GM23338 (cell line): ENCODE data around the gene JCHAIN. TPM values are rescaled to one million over a fixed set of nuclear protein-coding genes. Genes with fewer than 3 reads are reported as not detected.

Source experiments
- ATAC-seq: fragments of 200-7000 bp; cut with Tn5 transposase; 3 replicates; pipeline ENCODE4 v1.9.1; 2020
- DNase-seq: peaks from one replicate; pipeline ENCODE4 v3.0.0-alpha.2; 2015; ENCODE audit warnings: low spot score
- H2AFZ ChIP-seq: fragments of 200-600 bp; sonication (generic); 2 replicates; pipeline ENCODE4 v1.8.0; 2016; ENCODE audit warnings: antibody characterized with exemption, mild to moderate bottlenecking, moderate library complexity
- H3F3A ChIP-seq: fragments of 200-600 bp; sonication (generic); replicated peaks from 2 replicates; pipeline ENCODE4 v1.8.0; 2017; ENCODE audit warnings: antibody characterized with exemption, mixed run types, low read depth
- H3K27ac ChIP-seq: fragments of 200-600 bp; sonication (generic); 2 replicates; pipeline ENCODE4 v1.6.1; 2016; ENCODE audit warnings: low read depth
- H3K27me3 ChIP-seq: fragments of 200-600 bp; sonication (generic); 2 replicates; pipeline ENCODE4 v1.8.0; 2016; ENCODE audit warnings: mild to moderate bottlenecking, mixed run types, moderate library complexity; ENCODE audit not compliant: insufficient read depth
- H3K36me3 ChIP-seq: fragments of 200-600 bp; sonication (generic); 2 replicates; pipeline ENCODE4 v1.8.0; 2016; ENCODE audit warnings: mild to moderate bottlenecking; ENCODE audit not compliant: insufficient read depth
- H3K4me1 ChIP-seq: fragments of 200-600 bp; sonication (generic); 2 replicates; pipeline ENCODE4 v1.8.0; 2016; ENCODE audit warnings: mild to moderate bottlenecking, moderate library complexity; ENCODE audit not compliant: insufficient read depth
- H3K4me2 ChIP-seq: fragments of 200-600 bp; sonication (generic); 2 replicates; pipeline ENCODE4 v1.7.1; 2017; ENCODE audit warnings: mixed run types
- H3K4me3 ChIP-seq: fragments of 200-600 bp; sonication (generic); 2 replicates; pipeline ENCODE4 v1.6.1; 2016; ENCODE audit warnings: mixed run types
- H3K79me2 ChIP-seq: fragments of 200-600 bp; sonication (generic); replicated peaks from 2 replicates; pipeline ENCODE4 v1.8.0; 2017; ENCODE audit warnings: mild to moderate bottlenecking; ENCODE audit not compliant: insufficient read depth
- H3K9me2 ChIP-seq: fragments of 200-600 bp; sonication (generic); 2 replicates; pipeline ENCODE4 v1.8.0; 2017; ENCODE audit not compliant: insufficient read depth
- H4K20me1 ChIP-seq: fragments of 200-600 bp; sonication (generic); replicated peaks from 2 replicates; pipeline ENCODE4 v1.8.0; 2017; ENCODE audit warnings: mild to moderate bottlenecking; ENCODE audit not compliant: insufficient read depth
- H3K27ac Mint-ChIP-seq: 2 replicates; pipeline ENCODE4 v1.8.0; 2020; ENCODE audit warnings: inconsistent platforms, mild to moderate bottlenecking, moderate library complexity, mixed read lengths
- H3K27me3 Mint-ChIP-seq: 3 replicates; pipeline ENCODE4 v1.8.0; 2022; ENCODE audit warnings: low read depth, mild to moderate bottlenecking, moderate library complexity, mixed read lengths, inconsistent platforms; ENCODE audit not compliant: insufficient read depth, poor library complexity
- H3K36me3 Mint-ChIP-seq: 3 replicates; pipeline ENCODE4 v1.8.0; 2021; ENCODE audit warnings: low read depth, mild to moderate bottlenecking, inconsistent platforms, moderate library complexity, mixed read lengths
- H3K4me1 Mint-ChIP-seq: 3 replicates; pipeline ENCODE4 v1.8.0; 2020; ENCODE audit warnings: mild to moderate bottlenecking, inconsistent platforms, mixed read lengths
- H3K4me3 Mint-ChIP-seq: 3 replicates; pipeline ENCODE4 v1.8.0; 2021; ENCODE audit warnings: moderate library complexity, mild to moderate bottlenecking, inconsistent platforms, mixed read lengths
- H3K9me3 Mint-ChIP-seq: 3 replicates; pipeline ENCODE4 v1.8.0; 2020; ENCODE audit warnings: moderate library complexity, mild to moderate bottlenecking, inconsistent platforms, mixed read lengths
- CREB1 ChIP-seq: fragments of 250-450 bp; sonication (Bioruptor Pico); IDR thresholded peaks from 2 replicates; pipeline ENCODE4 v1.5.0; 2020; ENCODE audit warnings: low read depth, mild to moderate bottlenecking, moderate library complexity
- EZH2 ChIP-seq: fragments of 200-600 bp; sonication (generic); IDR thresholded peaks from one replicate; pipeline ENCODE4 v1.8.0; 2017; ENCODE audit warnings: antibody characterized with exemption, mild to moderate bottlenecking, low read depth; ENCODE audit not compliant: unreplicated experiment
- JUNB ChIP-seq: IDR thresholded peaks from one replicate; pipeline ENCODE4 v1.6.1; 2016; ENCODE audit warnings: antibody characterized with exemption; ENCODE audit not compliant: unreplicated experiment
- NANOG ChIP-seq: IDR thresholded peaks from 2 replicates; pipeline ENCODE4 v1.6.1; 2016; ENCODE audit warnings: antibody characterized with exemption, borderline replicate concordance
- POLR2AphosphoS5 ChIP-seq: IDR thresholded peaks from 2 replicates; pipeline ENCODE4 v1.6.1; 2016; ENCODE audit warnings: antibody characterized with exemption, low read depth
- REST ChIP-seq: IDR thresholded peaks from one replicate; pipeline ENCODE4 v1.6.1; 2018; ENCODE audit warnings: antibody characterized with exemption; ENCODE audit not compliant: unreplicated experiment
- STAT1 ChIP-seq: IDR thresholded peaks from one replicate; pipeline ENCODE4 v1.6.1; 2016; ENCODE audit warnings: antibody characterized with exemption; ENCODE audit not compliant: unreplicated experiment
- ZNF114 ChIP-seq: fragments of 250-450 bp; sonication (Bioruptor Pico); IDR thresholded peaks from 2 replicates; pipeline ENCODE4 v1.5.0; 2020; ENCODE audit warnings: mild to moderate bottlenecking, moderate library complexity
- ZNF331 ChIP-seq: fragments of 250-450 bp; sonication (Bioruptor Pico); IDR thresholded peaks from 2 replicates; pipeline ENCODE4 v1.5.0; 2020; ENCODE audit warnings: low read depth, mild to moderate bottlenecking, moderate library complexity
- polyA plus RNA-seq: library from polyadenylated mRNA; unstranded; fragments of >200 nt; fragmentation: Nextera tagmentation; extraction: Ambion mirVana; gene quantifications from 2 replicates; pipeline ENCODE4 v1.2.1, GENCODE V29; 2016
- total RNA-seq: library from RNA; depleted of rRNA; stranded (reverse); fragments of >200 nt; shearing (Covaris generic); gene quantifications from 2 replicates; pipeline ENCODE4 v1.2.3, GENCODE V29; 2014
- TF ChIP-seq, protein P1 (sequence below): IDR thresholded peaks from 2 replicates; pipeline ENCODE4 v1.6.1; 2016; ENCODE audit warnings: antibody characterized with exemption
- TF ChIP-seq, protein P2 (sequence below): fragments of 250-450 bp; sonication (Bioruptor Pico); IDR thresholded peaks from 2 replicates; pipeline ENCODE4 v1.5.0; 2020; ENCODE audit warnings: mild to moderate bottlenecking, moderate library complexity

Gene JCHAIN
- total and polyA plus RNA-seq, 2 experiments from 2014 or later: 0.23 TPM; not detected in 1

DNA sequence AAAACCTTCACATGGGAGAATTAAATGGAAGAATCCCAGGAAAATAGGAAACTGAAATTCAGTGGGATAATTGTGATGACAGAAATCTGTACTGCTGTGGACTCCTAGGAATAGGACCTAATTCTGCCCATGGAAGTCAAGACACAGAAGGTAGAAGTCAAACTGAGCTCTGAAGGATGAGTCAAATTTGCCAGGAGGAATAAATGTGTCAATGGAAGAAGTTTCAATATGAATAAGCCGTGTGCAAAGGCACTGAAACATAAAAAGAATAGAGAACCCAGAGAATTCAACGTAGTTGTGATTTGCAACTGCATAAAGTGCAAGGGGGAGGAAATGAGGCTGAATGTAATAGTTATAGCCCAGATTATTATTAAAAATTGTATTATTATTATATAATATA, 26.1 kb downstream of the JCHAIN start (continued):
- TF ChIP-seq NANOG: no peak
- TF ChIP-seq, protein P1, sequence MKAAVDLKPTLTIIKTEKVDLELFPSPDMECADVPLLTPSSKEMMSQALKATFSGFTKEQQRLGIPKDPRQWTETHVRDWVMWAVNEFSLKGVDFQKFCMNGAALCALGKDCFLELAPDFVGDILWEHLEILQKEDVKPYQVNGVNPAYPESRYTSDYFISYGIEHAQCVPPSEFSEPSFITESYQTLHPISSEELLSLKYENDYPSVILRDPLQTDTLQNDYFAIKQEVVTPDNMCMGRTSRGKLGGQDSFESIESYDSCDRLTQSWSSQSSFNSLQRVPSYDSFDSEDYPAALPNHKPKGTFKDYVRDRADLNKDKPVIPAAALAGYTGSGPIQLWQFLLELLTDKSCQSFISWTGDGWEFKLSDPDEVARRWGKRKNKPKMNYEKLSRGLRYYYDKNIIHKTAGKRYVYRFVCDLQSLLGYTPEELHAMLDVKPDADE: no peak
- TF ChIP-seq ZNF114 (CRISPR knock-in tag): no peak
- no peak for TF ChIP-seq REST
- TF ChIP-seq ZNF331: no peak
- TF ChIP-seq JUNB: no peak
- TF ChIP-seq CREB1 (CRISPR knock-in tag): no peak
- TF ChIP-seq STAT1: no peak

DNA sequence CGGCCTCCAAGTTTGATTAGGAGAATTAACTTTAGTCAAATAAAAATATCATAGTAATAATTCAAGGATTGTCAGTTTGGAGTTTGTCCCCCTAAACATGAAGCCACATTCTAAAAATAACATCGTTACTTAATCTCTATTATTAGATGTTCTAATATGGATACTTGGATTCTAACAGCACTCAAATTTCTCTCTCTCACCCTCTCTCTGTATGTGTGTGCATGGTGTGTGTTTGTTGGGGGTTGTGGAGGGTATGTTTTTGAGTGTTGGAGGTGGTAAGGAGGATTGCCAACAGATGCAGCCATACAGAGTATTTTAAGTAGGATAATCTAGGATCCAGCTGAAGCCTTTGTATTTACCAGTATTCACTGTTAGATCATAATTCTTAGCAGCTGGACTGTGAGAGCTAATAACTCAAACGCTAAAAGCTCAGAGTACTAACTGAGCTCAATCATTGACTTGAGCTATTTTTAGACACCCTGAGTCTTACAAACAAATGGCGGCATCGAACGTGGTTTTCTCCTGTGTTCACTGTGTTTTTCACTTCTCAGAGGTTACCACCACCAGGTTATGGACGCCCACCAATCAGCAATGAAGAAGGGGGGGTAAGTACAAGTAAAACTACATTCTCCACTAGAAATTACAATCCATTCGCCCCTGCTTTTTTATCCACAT, 28.9 kb downstream of the JCHAIN start:
- H3K9me2 ChIP-seq: no peaks in the 10 kb centered on the region
- no peak overlapping the region for H3K4me3 ChIP-seq
- Mint-ChIP-seq H3K4me1 (no peaks in the 10 kb centered on the region), H3K36me3 (no peaks in the 10 kb centered on the region), H3K27me3 (no peaks in the 10 kb centered on the region), H3K9me3 (no peaks in the 10 kb centered on the region), H3K27ac (no peak overlapping the region), H3K4me3 (no peak overlapping the region)
- no peaks in the 10 kb centered on the region for H3K79me2 ChIP-seq
- H3K4me2 ChIP-seq: no peak overlapping the region
- no peaks in the 10 kb centered on the region for H4K20me1 ChIP-seq
- H2AFZ ChIP-seq: 0 out of 2 replicates have a peak overlapping the region, but pooled peaks have one; percentile 53
- no peaks in the 10 kb centered on the region for H3K4me1 ChIP-seq
- no peaks in the 10 kb centered on the region for H3K27me3 ChIP-seq
- DNase-seq: no peak
- no peaks in the 10 kb centered on the region for H3F3A ChIP-seq
- ATAC-seq: no peak
- H3K27ac ChIP-seq: no peak overlapping the region
- no peaks in the 10 kb centered on the region for H3K36me3 ChIP-seq
- TF ChIP-seq, protein P2, sequence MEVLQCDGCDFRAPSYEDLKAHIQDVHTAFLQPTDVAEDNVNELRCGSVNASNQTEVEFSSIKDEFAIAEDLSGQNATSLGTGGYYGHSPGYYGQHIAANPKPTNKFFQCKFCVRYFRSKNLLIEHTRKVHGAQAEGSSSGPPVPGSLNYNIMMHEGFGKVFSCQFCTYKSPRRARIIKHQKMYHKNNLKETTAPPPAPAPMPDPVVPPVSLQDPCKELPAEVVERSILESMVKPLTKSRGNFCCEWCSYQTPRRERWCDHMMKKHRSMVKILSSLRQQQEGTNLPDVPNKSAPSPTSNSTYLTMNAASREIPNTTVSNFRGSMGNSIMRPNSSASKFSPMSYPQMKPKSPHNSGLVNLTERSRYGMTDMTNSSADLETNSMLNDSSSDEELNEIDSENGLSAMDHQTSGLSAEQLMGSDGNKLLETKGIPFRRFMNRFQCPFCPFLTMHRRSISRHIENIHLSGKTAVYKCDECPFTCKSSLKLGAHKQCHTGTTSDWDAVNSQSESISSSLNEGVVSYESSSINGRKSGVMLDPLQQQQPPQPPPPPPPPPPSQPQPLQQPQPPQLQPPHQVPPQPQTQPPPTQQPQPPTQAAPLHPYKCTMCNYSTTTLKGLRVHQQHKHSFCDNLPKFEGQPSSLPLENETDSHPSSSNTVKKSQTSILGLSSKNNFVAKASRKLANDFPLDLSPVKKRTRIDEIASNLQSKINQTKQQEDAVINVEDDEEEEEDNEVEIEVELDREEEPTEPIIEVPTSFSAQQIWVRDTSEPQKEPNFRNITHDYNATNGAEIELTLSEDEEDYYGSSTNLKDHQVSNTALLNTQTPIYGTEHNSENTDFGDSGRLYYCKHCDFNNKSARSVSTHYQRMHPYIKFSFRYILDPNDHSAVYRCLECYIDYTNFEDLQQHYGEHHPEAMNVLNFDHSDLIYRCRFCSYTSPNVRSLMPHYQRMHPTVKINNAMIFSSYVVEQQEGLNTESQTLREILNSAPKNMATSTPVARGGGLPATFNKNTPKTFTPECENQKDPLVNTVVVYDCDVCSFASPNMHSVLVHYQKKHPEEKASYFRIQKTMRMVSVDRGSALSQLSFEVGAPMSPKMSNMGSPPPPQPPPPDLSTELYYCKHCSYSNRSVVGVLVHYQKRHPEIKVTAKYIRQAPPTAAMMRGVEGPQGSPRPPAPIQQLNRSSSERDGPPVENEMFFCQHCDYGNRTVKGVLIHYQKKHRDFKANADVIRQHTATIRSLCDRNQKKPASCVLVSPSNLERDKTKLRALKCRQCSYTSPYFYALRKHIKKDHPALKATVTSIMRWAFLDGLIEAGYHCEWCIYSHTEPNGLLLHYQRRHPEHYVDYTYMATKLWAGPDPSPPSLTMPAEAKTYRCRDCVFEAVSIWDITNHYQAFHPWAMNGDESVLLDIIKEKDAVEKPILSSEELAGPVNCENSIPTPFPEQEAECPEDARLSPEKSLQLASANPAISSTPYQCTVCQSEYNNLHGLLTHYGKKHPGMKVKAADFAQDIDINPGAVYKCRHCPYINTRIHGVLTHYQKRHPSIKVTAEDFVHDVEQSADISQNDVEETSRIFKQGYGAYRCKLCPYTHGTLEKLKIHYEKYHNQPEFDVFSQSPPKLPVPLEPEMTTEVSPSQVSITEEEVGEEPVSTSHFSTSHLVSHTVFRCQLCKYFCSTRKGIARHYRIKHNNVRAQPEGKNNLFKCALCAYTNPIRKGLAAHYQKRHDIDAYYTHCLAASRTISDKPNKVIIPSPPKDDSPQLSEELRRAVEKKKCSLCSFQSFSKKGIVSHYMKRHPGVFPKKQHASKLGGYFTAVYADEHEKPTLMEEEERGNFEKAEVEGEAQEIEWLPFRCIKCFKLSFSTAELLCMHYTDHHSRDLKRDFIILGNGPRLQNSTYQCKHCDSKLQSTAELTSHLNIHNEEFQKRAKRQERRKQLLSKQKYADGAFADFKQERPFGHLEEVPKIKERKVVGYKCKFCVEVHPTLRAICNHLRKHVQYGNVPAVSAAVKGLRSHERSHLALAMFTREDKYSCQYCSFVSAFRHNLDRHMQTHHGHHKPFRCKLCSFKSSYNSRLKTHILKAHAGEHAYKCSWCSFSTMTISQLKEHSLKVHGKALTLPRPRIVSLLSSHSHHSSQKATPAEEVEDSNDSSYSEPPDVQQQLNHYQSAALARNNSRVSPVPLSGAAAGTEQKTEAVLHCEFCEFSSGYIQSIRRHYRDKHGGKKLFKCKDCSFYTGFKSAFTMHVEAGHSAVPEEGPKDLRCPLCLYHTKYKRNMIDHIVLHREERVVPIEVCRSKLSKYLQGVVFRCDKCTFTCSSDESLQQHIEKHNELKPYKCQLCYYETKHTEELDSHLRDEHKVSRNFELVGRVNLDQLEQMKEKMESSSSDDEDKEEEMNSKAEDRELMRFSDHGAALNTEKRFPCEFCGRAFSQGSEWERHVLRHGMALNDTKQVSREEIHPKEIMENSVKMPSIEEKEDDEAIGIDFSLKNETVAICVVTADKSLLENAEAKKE (CRISPR knock-in tag): no peak
- TF ChIP-seq CREB1 (CRISPR knock-in tag): no peak
- TF ChIP-seq, protein P1: no peak
- no peak for TF ChIP-seq POLR2AphosphoS5
- TF ChIP-seq STAT1: no peak
- TF ChIP-seq EZH2: no peak
- TF ChIP-seq JUNB: no peak
- no peak for TF ChIP-seq ZNF331
